Panc1 (cell line): ENCODE data around the gene OAT. TPM values are rescaled to one million over a fixed set of nuclear protein-coding genes. Genes with fewer than 3 reads are reported as not detected.

Experiments
- ATAC-seq: fragments of 200-7000 bp; cut with Tn5 transposase; 2 replicates; pipeline ENCODE4 v1.9.1; 2020; ENCODE audit warnings: mild to moderate bottlenecking, moderate library complexity
- BruUV-seq: library from RNA; stranded (reverse); fragments of 400-500 nt; replicated peaks from 2 replicates; lab custom pipeline; 2021; lab: Mats Ljungman, UMichigan
- CTCF ChIA-PET: fragments of 300-600 bp; sonication (Branson Sonifier 250); formaldehyde crosslinking; loops from one replicate; lab custom pipeline; 2022; ENCODE audit warnings: antibody characterized with exemption; lab: Charles Lee
- POLR2A ChIA-PET: fragments of 300-600 bp; sonication (Branson Sonifier 250); formaldehyde crosslinking; loops from one replicate; lab custom pipeline; 2022; ENCODE audit warnings: antibody characterized with exemption; lab: Charles Lee
- DNase-seq: peaks from one replicate; pipeline ENCODE4 v3.0.0-alpha.2; 2010; ENCODE audit warnings: low read depth, low spot score
- H3K27ac ChIP-seq: 2 replicates; pipeline ENCODE4 v1.5.1; 2011; ENCODE audit warnings: mild to moderate bottlenecking, low read length, inconsistent platforms
- H3K27me3 ChIP-seq: fragments of 200-500 bp; sonication (Bioruptor generic); 2 replicates; pipeline ENCODE4 v1.6.0; 2014; ENCODE audit warnings: low read length, inconsistent platforms; ENCODE audit not compliant: control insufficient read depth, insufficient read depth
- H3K36me3 ChIP-seq: fragments of 200-500 bp; sonication (Bioruptor generic); 2 replicates; pipeline ENCODE4 v1.5.1; 2014; ENCODE audit warnings: inconsistent platforms, mild to moderate bottlenecking, low read length, moderate library complexity; ENCODE audit not compliant: control insufficient read depth, insufficient read depth
- H3K4me1 ChIP-seq: 2 replicates; pipeline ENCODE4 v1.5.1; 2011; ENCODE audit warnings: inconsistent platforms, mild to moderate bottlenecking, low read length, moderate library complexity; ENCODE audit not compliant: control insufficient read depth, insufficient read depth
- H3K4me3 ChIP-seq, 2 experiments: 2 replicates each; pipeline ENCODE4 v1.5.1; 2011 to 2012; ENCODE audit warnings: low read depth in 2 of 2, low read length in 2 of 2, mild to moderate bottlenecking in 2 of 2, inconsistent platforms in 1 of 2, moderate library complexity in 1 of 2
- H3K9me3 ChIP-seq: fragments of 200-500 bp; sonication (Bioruptor generic); 2 replicates; pipeline ENCODE4 v1.5.1; 2014; ENCODE audit warnings: low read depth, mild to moderate bottlenecking, inconsistent platforms, low read length, moderate library complexity; ENCODE audit not compliant: control insufficient read depth, insufficient read depth
- CTCF ChIP-seq: fragments of 450-650 bp; IDR thresholded peaks from 2 replicates; pipeline ENCODE4 v1.5.1; 2017; ENCODE audit warnings: mild to moderate bottlenecking
- POLR2AphosphoS5 ChIP-seq: IDR thresholded peaks from 2 replicates; pipeline ENCODE4 v1.6.1; 2012; ENCODE audit warnings: mild to moderate bottlenecking, low read depth, low read length, moderate library complexity
- SIN3A ChIP-seq: IDR thresholded peaks from 2 replicates; pipeline ENCODE4 v1.6.1; 2012; ENCODE audit warnings: low read depth, mild to moderate bottlenecking, low read length, moderate library complexity, borderline replicate concordance; ENCODE audit not compliant: insufficient read depth
- TCF7L2 ChIP-seq: IDR thresholded peaks from 2 replicates; pipeline ENCODE4 v1.6.1; 2011; ENCODE audit warnings: mild to moderate bottlenecking, low read depth, low read length, inconsistent platforms
- in situ Hi-C: cut with HindIII; loops from 2 replicates; pipeline ENCODE4 v1.10.0; 2016; ENCODE audit warnings: low sequenced_read_pairs, low pct_unique_long_range_greater_than_20kb
- intact Hi-C: fragments of 100-400 bp; cut with micrococcal nuclease; formaldehyde crosslinking; loops from one replicate; pipeline ENCODE4 v1.10.0; 2022; ENCODE audit not compliant: unreplicated experiment
- total RNA-seq: library from RNA; stranded (reverse); gene quantifications from one replicate; pipeline ENCODE4 v1.2.1, GENCODE V29; 2021; ENCODE audit not compliant: unreplicated experiment
- TF ChIP-seq, protein P1 (sequence below), 2 experiments: IDR thresholded peaks; 2 replicates each; pipeline ENCODE4 v1.6.1; 2011 to 2012; ENCODE audit warnings: low read depth in 2 of 2, control low read depth in 1 of 2, low read length in 1 of 2, mild to moderate bottlenecking in 1 of 2, moderate library complexity in 1 of 2; ENCODE audit not compliant: insufficient read depth in 1 of 2

Gene OAT
- total RNA-seq, 1 experiment from 2014 or later: 166 TPM

GRCh38 chr10:124420254-124420653 lies 1.5 kb upstream of the OAT start:
- ATAC-seq (no peak), DNase-seq (no peak)
- Histone ChIP-seq H3K4me3 (no peak overlapping the region), H3K4me1 (peaks cover 23% of the 10 kb centered on the region), H3K36me3 (no peaks in the 10 kb centered on the region), H3K27ac (no peak overlapping the region), H3K27me3 (0 out of 2 replicates have a peak, but pooled peaks cover 2% of the 10 kb centered on the region), H3K9me3 (no peaks in the 10 kb centered on the region)
- intact Hi-C loops: no loop called here
- in situ Hi-C loops: no loop called here
- ChIA-PET POLR2A (no interaction called here), CTCF (no interaction called here)
- no peak for TF ChIP-seq TCF7L2
- BruUV-seq: no TSS peak

GRCh38 chr10:124419635-124420034 lies 912 bp upstream of the OAT start:
- no TSS peak for BruUV-seq
- peaks cover 23% of the 10 kb centered on the region for H3K4me1 ChIP-seq
- no peak for TF ChIP-seq TCF7L2
- no peak for TF ChIP-seq POLR2AphosphoS5
- TF ChIP-seq, protein P1, sequence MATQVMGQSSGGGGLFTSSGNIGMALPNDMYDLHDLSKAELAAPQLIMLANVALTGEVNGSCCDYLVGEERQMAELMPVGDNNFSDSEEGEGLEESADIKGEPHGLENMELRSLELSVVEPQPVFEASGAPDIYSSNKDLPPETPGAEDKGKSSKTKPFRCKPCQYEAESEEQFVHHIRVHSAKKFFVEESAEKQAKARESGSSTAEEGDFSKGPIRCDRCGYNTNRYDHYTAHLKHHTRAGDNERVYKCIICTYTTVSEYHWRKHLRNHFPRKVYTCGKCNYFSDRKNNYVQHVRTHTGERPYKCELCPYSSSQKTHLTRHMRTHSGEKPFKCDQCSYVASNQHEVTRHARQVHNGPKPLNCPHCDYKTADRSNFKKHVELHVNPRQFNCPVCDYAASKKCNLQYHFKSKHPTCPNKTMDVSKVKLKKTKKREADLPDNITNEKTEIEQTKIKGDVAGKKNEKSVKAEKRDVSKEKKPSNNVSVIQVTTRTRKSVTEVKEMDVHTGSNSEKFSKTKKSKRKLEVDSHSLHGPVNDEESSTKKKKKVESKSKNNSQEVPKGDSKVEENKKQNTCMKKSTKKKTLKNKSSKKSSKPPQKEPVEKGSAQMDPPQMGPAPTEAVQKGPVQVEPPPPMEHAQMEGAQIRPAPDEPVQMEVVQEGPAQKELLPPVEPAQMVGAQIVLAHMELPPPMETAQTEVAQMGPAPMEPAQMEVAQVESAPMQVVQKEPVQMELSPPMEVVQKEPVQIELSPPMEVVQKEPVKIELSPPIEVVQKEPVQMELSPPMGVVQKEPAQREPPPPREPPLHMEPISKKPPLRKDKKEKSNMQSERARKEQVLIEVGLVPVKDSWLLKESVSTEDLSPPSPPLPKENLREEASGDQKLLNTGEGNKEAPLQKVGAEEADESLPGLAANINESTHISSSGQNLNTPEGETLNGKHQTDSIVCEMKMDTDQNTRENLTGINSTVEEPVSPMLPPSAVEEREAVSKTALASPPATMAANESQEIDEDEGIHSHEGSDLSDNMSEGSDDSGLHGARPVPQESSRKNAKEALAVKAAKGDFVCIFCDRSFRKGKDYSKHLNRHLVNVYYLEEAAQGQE (IDR thresholded peaks at IDR 0.05; ENCODE audit: insufficient read depth in 1 of 2, low read depth in 2 of 2, low read length in 1 of 2): no peak
- TF ChIP-seq SIN3A: no peak
- TF ChIP-seq CTCF: no peak
- no peak for DNase-seq
- no peaks in the 10 kb centered on the region for H3K36me3 ChIP-seq
- in situ Hi-C loops: no loop called here
- ATAC-seq: no peak
- H3K27me3 ChIP-seq: 0 out of 2 replicates have a peak, but pooled peaks cover 2% of the 10 kb centered on the region
- peak overlapping the region; percentile 64 to 79 for H3K4me3 ChIP-seq
- ChIA-PET POLR2A (no interaction called here), CTCF (interaction anchor here (0.7 kb wide), 1 partner anchor 792 kb away, joined by 3 read pairs; no protein-coding TSS in a partner anchor)
- H3K27ac ChIP-seq: peak overlapping the region; percentile 77
- intact Hi-C loops: no loop called here
- H3K9me3 ChIP-seq: no peaks in the 10 kb centered on the region

DNA sequence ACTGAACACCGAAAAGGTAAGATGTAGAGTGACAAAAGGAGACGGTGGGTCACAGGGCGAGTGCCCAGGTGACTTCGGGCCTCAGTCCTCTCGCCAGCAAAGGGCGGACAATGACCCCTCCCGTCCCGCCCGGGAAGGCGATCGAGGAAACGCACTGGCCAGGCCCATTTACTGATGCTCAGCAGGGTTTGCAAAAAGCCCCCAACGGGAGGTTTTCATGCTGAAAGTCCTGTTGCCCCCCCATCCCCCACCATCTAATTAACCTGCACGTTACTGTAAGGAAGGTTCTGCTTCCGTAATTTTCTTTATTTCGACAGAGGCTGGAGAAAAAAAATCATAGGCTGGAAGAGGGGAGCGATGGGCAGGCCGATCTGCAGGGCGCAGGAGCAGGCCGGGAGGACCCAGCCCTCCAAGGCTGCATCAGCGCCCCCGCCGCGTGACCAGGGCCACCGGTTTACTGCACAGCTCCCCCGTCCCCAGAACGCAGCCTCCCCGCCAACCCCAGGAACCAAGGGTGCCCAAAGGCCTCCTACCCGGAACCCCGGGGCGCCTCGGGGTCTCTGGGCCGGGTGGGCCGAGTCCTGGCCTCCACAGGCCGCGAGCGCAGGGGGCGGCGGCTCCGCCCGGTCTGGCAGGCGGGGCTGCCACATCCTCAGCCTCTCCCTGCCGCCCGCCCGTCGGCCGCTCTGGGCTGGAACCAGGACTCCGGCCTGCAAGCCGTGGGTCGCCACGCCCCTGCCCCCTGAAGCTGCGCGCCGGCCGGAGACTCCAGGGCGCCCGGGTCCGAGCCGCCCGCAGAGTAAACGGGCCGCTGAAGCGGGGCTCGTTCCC lies 613 bp downstream of the OAT start:
- ATAC-seq: peak; percentile 79
- H3K36me3 ChIP-seq: no peaks in the 10 kb centered on the region

More for the DNA sequence above, 613 bp downstream of the OAT start:
- Histone ChIP-seq H3K4me3 (peak overlapping the region; percentile 64 to 79), H3K4me1 (peaks cover 23% of the 10 kb centered on the region), H3K27me3 (no peaks in the 10 kb centered on the region), H3K9me3 (no peaks in the 10 kb centered on the region), H3K27ac (peak overlapping the region; percentile 80)
- TF ChIP-seq SIN3A (0 out of 2 replicates have a peak, but pooled peaks have one; percentile 25), TCF7L2 (no peak), CTCF (no peak; the same call in 1 of the 2 replicates)
- TF ChIP-seq, protein P1 (IDR thresholded peaks at IDR 0.05; ENCODE audit: insufficient read depth in 1 of 2, low read depth in 2 of 2, low read length in 1 of 2): no peak
- no TSS peak for BruUV-seq
- in situ Hi-C loops: no loop called here
- CTCF ChIA-PET: no interaction called here
- DNase-seq: no peak
- POLR2A ChIA-PET: interaction anchor here (0.7 kb wide), 1 partner anchor 372 kb away, joined by 3 read pairs; no protein-coding TSS in a partner anchor
- intact Hi-C loops: no loop called here
